ENCODE measurements around the gene MUC2. TPM values are rescaled to one million over a fixed set of nuclear protein-coding genes. Genes with fewer than 3 reads are reported as not detected.

Gene MUC2
- polyA plus RNA-seq, 3 donors, result not detected

DNA sequence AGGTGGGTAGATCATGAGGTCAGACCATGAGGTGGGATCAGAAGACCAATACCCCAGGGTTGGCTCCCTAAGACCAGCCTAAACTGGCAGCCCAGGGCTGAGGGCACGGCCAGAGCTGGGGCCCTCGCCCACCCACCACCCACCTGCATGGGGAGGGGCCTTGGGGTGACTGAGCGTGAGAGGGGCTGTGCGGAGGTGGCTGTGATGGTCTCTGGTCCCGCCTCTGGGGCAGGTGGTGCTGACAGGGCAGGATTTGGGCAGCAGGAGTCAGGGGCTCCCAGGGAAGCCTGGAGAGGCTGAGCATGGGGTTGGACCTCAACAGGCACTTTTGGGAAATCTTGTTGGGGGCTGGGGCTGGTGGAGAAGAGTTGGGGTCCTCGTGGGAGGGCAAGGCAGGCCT lies 43.3 kb downstream of the MUC2 start:
- Histone ChIP-seq H3K27ac (ENCODE audit: low read depth in 1 of 2, low read length in 2 of 2) (no peak overlapping the region), H4K20me1 (ENCODE audit: insufficient read depth, low read length) (no peaks in the 10 kb centered on the region), H3K4me3 (replicated peaks in 1 of 3; ENCODE audit: low read depth in 2 of 3, low read length in 3 of 3) (no peak overlapping the region), H3K36me3 (replicated peaks in 1 of 2; ENCODE audit: control insufficient read depth in 1 of 2, insufficient read depth in 2 of 2, low read length in 2 of 2) (no peaks in the 10 kb centered on the region), H3K79me2 (ENCODE audit: insufficient read depth, low read length) (no peaks in the 10 kb centered on the region), H3K27me3 (ENCODE audit: control insufficient read depth in 2 of 2, insufficient read depth in 2 of 2, low read length in 2 of 2) (no peaks in the 10 kb centered on the region), H3K9ac (ENCODE audit: insufficient read depth, low read length, poor library complexity, severe bottlenecking) (no peak overlapping the region), H3K4me2 (replicated peaks; ENCODE audit: extremely low read depth, low read length, poor library complexity, severe bottlenecking) (no peak overlapping the region), H2AFZ (ENCODE audit: insufficient read depth, low read depth, low read length, poor library complexity, severe bottlenecking) (no peak overlapping the region), H3K4me1 (ENCODE audit: control insufficient read depth in 1 of 2, insufficient read depth in 2 of 2, low read length in 2 of 2) (no peaks in the 10 kb centered on the region), H3K9me3 (replicated peaks in 1 of 2; ENCODE audit: control insufficient read depth in 1 of 2, insufficient read depth in 1 of 2, low read length in 2 of 2) (no peaks in the 10 kb centered on the region)
- H3K27ac Mint-ChIP-seq, result no peak overlapping the region
- DNase-seq, result no peak
- WGBS (ENCODE audit: insufficient coverage), result 84% methylated on average over 4 of the region's 6 CpGs
- TF ChIP-seq, protein P1, sequence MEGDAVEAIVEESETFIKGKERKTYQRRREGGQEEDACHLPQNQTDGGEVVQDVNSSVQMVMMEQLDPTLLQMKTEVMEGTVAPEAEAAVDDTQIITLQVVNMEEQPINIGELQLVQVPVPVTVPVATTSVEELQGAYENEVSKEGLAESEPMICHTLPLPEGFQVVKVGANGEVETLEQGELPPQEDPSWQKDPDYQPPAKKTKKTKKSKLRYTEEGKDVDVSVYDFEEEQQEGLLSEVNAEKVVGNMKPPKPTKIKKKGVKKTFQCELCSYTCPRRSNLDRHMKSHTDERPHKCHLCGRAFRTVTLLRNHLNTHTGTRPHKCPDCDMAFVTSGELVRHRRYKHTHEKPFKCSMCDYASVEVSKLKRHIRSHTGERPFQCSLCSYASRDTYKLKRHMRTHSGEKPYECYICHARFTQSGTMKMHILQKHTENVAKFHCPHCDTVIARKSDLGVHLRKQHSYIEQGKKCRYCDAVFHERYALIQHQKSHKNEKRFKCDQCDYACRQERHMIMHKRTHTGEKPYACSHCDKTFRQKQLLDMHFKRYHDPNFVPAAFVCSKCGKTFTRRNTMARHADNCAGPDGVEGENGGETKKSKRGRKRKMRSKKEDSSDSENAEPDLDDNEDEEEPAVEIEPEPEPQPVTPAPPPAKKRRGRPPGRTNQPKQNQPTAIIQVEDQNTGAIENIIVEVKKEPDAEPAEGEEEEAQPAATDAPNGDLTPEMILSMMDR (IDR thresholded peaks at IDR 0.05), result no peak
- no peaks in the 10 kb centered on the region for H3K36me3 Mint-ChIP-seq
- H3K4me3 Mint-ChIP-seq, result no peak overlapping the region
- peaks cover 0 to 2% (median 0%) of the 10 kb centered on the region in 7 donors for H3K9me3 Mint-ChIP-seq
- intact Hi-C loops (cut with micrococcal nuclease), result no loop called here
- H3K27me3 Mint-ChIP-seq (ENCODE audit: low read depth in 3 of 3), result peaks cover 3 to 7% (median 4%) of the 10 kb centered on the region in 3 donors
- no peaks in the 10 kb centered on the region for H3K4me1 Mint-ChIP-seq

DNA sequence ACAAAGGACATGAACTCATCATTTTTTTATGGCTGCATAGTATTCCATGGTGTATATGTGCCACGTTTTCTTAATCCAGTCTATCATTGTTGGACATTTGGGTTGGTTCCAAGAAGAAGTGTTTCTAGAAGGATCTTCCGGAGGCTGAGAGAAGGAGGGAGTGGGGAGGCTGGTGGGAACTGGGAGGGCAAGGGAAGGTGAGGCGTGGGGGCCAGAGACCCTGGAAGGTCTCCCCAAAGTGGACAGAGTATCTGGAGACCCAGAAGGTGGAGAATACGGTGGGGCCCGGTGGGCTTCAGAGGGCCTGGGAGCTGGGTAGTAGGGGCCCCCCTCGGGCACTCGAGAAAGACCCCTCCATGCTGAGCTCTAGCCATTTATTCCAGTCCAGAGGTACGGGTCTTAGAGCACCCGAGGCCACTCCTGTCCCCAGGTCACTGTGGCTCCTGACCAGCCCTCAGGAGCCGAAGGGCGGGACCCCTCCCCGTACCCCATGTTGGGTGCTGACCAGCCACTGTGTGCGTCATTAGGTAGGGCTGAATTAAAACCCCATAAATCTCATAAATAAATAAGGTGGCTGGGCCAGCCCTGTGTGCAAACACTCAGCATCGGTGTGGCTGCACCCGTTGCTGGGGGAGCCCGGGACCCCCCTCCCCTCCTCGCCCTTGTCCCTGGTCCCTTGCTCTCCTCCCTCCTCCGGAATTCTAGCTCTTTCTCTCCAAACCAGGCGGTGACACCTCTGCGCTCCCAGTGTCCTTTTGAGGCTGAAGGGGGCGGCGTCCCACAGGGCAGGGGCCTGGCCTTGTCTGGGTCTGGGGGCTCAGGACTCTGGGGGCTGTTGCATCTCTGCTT lies 44.3 kb downstream of the MUC2 start:
- intact Hi-C loops (cut with micrococcal nuclease), result no loop called here

More for the DNA sequence above, 44.3 kb downstream of the MUC2 start:
- no peak overlapping the region for H3K4me3 Mint-ChIP-seq
- no peak overlapping the region for H3K9ac ChIP-seq (ENCODE audit: insufficient read depth, low read length, poor library complexity, severe bottlenecking)
- 79% methylated on average over 9 of the region's 22 CpGs for WGBS (ENCODE audit: insufficient coverage)
- DNase-seq, result no peak
- no peaks in the 10 kb centered on the region for H3K36me3 ChIP-seq (replicated peaks in 1 of 2; ENCODE audit: control insufficient read depth in 1 of 2, insufficient read depth in 2 of 2, low read length in 2 of 2)
- no peaks in the 10 kb centered on the region for H3K27me3 ChIP-seq (ENCODE audit: control insufficient read depth in 2 of 2, insufficient read depth in 2 of 2, low read length in 2 of 2)
- no peaks in the 10 kb centered on the region for H3K4me1 Mint-ChIP-seq
- H3K9me3 ChIP-seq (replicated peaks in 1 of 2; ENCODE audit: control insufficient read depth in 1 of 2, insufficient read depth in 1 of 2, low read length in 2 of 2), result no peaks in the 10 kb centered on the region
- TF ChIP-seq, protein P1 (IDR thresholded peaks at IDR 0.05), result no peak
- H3K79me2 ChIP-seq (ENCODE audit: insufficient read depth, low read length), result no peaks in the 10 kb centered on the region
- no peak overlapping the region for H2AFZ ChIP-seq (ENCODE audit: insufficient read depth, low read depth, low read length, poor library complexity, severe bottlenecking)
- H3K4me1 ChIP-seq (ENCODE audit: control insufficient read depth in 1 of 2, insufficient read depth in 2 of 2, low read length in 2 of 2), result no peaks in the 10 kb centered on the region
- no peak overlapping the region for H3K27ac ChIP-seq (ENCODE audit: low read depth in 1 of 2, low read length in 2 of 2)
- no peak overlapping the region for H3K4me3 ChIP-seq (replicated peaks in 1 of 3; ENCODE audit: low read depth in 2 of 3, low read length in 3 of 3)
- H3K4me2 ChIP-seq (replicated peaks; ENCODE audit: extremely low read depth, low read length, poor library complexity, severe bottlenecking), result no peak overlapping the region
- no peaks in the 10 kb centered on the region for H4K20me1 ChIP-seq (ENCODE audit: insufficient read depth, low read length)
- peaks cover 3 to 9% (median 4%) of the 10 kb centered on the region in 3 donors for H3K27me3 Mint-ChIP-seq (ENCODE audit: low read depth in 3 of 3)
- no peak overlapping the region for H3K27ac Mint-ChIP-seq
- no peaks in the 10 kb centered on the region for H3K36me3 Mint-ChIP-seq
- H3K9me3 Mint-ChIP-seq, result peaks cover 0 to 2% (median 0%) of the 10 kb centered on the region in 7 donors

Measured in CD14-positive monocyte (primary cell).